ENCODE results near the gene CS. TPM values are rescaled to one million over a fixed set of nuclear protein-coding genes. Genes with fewer than 3 reads are reported as not detected.

Gene CS
- total and polyA plus RNA-seq, 2 donors from 2014 or later, result 105 to 166 TPM

DNA sequence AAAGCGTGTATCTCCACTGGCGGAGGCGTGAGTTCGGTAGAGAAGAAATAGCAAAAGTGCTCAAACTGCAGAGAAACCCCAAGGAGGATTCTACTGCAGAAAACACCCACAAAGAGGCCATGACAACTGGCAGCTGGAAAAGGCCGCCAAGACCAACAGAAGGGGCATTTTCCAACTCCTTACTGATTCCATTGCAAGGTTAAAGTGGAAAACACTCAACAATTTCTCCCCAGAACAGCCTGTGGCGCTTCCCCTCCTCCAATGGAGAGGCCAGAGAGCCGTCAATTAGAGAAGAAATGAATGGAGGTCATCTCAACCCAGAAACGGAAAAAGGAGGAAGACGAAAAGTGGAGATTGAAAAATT lies 41.3 kb downstream of the CS start:
- H3K4me3 ChIP-seq (ENCODE audit: low read length in 3 of 3), result peak overlapping the region; percentile 46 to 87 (median 75)
- intact Hi-C loops (cut with DNase I), result no loop called here
- DNase-seq, result no peak
- H3K4me1 ChIP-seq (ENCODE audit: control insufficient read depth in 2 of 3, insufficient read depth in 2 of 3, low read depth in 1 of 3, low read length in 3 of 3), result peaks cover 4 to 13% (median 10%) of the 10 kb centered on the region in 3 donors
- H3K9me3 ChIP-seq (ENCODE audit: control insufficient read depth in 2 of 3, insufficient read depth in 1 of 3, low read length in 3 of 3), result no peaks in the 10 kb centered on the region
- peak overlapping the region; percentile 66 to 88 (median 86) for H3K9ac ChIP-seq (ENCODE audit: low read length in 3 of 3)
- peak overlapping the region; percentile 74 to 79 for H3K27ac ChIP-seq (ENCODE audit: low read depth in 2 of 2, low read length in 2 of 2)
- no peak for FAIRE-seq
- no peak for TF ChIP-seq CTCF (IDR thresholded peaks at IDR 0.05; ENCODE audit: borderline replicate concordance, extremely low read depth, insufficient read depth)
- peaks cover 4 to 26% (median 13%) of the 10 kb centered on the region in 3 donors for H3K36me3 ChIP-seq (ENCODE audit: control insufficient read depth in 2 of 3, insufficient read depth in 3 of 3, low read length in 3 of 3)
- H3K27me3 ChIP-seq (ENCODE audit: control insufficient read depth, insufficient read depth, low read length), result no peaks in the 10 kb centered on the region

DNA sequence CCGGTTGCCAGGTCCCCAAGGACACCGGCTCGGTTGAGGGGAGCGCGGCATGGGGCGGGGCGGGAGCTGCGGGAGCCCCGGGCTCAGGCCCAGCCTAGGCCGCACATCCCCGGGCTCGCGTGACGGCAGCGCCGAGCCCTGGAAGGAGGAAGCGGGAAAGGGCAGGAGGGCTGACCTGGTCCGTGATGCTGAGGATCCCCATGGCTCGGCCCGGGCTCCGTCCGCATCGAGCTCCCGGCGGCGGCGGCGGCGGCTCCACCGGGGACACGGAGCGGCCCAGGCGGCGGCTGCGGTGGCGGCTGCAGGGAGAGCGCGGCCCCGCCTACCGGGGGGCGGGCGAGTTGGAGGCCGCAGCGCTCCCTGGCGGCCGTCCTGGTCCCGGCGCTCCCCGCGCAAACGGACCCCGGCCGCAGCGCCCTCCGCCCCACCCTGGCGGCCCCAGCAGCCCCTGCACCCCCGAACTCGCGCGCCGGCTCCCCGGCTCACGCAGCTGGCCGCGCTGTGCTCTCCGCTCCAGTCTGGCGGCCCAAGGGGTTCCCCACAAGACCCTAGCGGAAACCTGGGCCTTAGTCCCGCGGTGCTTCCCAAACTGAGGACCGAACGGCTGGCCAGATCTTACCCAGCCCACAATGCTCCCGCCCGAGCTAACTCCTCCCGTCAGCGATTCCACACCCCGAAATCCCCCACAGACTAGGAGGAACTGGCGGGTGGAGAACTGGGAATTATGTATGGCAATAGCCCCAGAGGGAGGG lies 41.9 kb downstream of the CS start, which contains the start of gene ANKRD52:
Gene ANKRD52 (minus strand): TSS at position 317 of the 752 bp plus-strand sequence. CDS start 115 bp downstream, at position 202.
- H3K9me3 ChIP-seq (ENCODE audit: control insufficient read depth in 2 of 3, insufficient read depth in 1 of 3, low read length in 3 of 3), result no peaks in the 10 kb centered on the region
- intact Hi-C loops (cut with DNase I), result no loop called here
- H3K9ac ChIP-seq (ENCODE audit: low read length in 3 of 3), result peak within 1 kb of the TSS; percentile 66 to 88 (median 86)
- TF ChIP-seq CTCF (IDR thresholded peaks at IDR 0.05; ENCODE audit: borderline replicate concordance, extremely low read depth, insufficient read depth), result peak; percentile 77
- H3K27ac ChIP-seq (ENCODE audit: low read depth in 2 of 2, low read length in 2 of 2), result peak within 1 kb of the TSS; percentile 74 to 79
- H3K36me3 ChIP-seq (ENCODE audit: control insufficient read depth in 2 of 3, insufficient read depth in 3 of 3, low read length in 3 of 3), result peaks cover 7 to 31% (median 18%) of the 10 kb centered on the region in 3 donors
- FAIRE-seq, result no peak
- peak within 1 kb of the TSS; percentile 76 to 87 (median 80) for H3K4me3 ChIP-seq (ENCODE audit: low read length in 3 of 3)
- peaks cover 4 to 13% (median 10%) of the 10 kb centered on the region in 3 donors for H3K4me1 ChIP-seq (ENCODE audit: control insufficient read depth in 2 of 3, insufficient read depth in 2 of 3, low read depth in 1 of 3, low read length in 3 of 3)
- DNase-seq, result peak; percentile 74 to 92 (median 87)
- no peaks in the 10 kb centered on the region for H3K27me3 ChIP-seq (ENCODE audit: control insufficient read depth, insufficient read depth, low read length)

DNA sequence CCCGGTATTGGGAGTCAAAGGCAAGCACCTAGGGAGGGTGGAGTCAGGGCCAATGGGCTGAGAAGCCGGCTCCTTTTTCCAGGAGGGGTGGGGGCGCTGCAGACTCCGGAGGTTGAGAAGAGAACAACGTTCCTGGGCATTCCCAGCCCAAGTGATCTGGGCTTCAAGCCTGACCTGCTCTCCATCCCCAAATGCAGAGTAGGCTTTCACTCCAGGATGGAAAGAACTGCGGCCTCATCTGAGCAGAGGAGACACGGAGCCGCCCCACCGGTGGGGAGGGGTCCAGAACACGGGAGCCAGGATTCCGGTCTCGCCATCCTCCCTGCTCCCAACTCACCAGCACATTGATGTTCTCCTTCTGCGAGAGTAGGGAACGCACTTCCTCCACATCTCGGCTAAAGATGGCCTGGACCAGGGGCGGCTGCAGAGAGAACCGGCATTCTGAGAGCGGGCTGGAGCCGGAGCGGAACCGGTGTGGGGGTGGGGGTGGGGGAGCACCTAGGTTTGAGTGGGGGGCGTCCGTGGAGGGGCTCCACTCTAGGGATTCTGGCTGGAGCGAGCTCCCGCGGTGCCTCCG lies 42.6 kb downstream of the CS start:
- peak overlapping the region; percentile 63 to 65 for H3K27ac ChIP-seq (ENCODE audit: low read depth in 2 of 2, low read length in 2 of 2)
- H3K36me3 ChIP-seq (ENCODE audit: control insufficient read depth in 2 of 3, insufficient read depth in 3 of 3, low read length in 3 of 3), result peaks cover 14 to 38% (median 25%) of the 10 kb centered on the region in 3 donors
- no peak for TF ChIP-seq CTCF (IDR thresholded peaks at IDR 0.05; ENCODE audit: borderline replicate concordance, extremely low read depth, insufficient read depth)
- FAIRE-seq (no peak), DNase-seq (peak in 3 of 5 donors; percentile 50 to 71 (median 64))
- intact Hi-C loops (cut with DNase I), result no loop called here
- H3K9ac ChIP-seq (ENCODE audit: low read length in 3 of 3), result peak overlapping the region; percentile 48 to 61 (median 57)
- no peaks in the 10 kb centered on the region for H3K9me3 ChIP-seq (ENCODE audit: control insufficient read depth in 2 of 3, insufficient read depth in 1 of 3, low read length in 3 of 3)
- peaks cover 4 to 13% (median 10%) of the 10 kb centered on the region in 3 donors for H3K4me1 ChIP-seq (ENCODE audit: control insufficient read depth in 2 of 3, insufficient read depth in 2 of 3, low read depth in 1 of 3, low read length in 3 of 3)
- H3K27me3 ChIP-seq (ENCODE audit: control insufficient read depth, insufficient read depth, low read length), result no peaks in the 10 kb centered on the region
- H3K4me3 ChIP-seq (ENCODE audit: low read length in 3 of 3), result peak overlapping the region; percentile 76 to 87 (median 80)
